IMR-90 (cell line): ENCODE measurements around the gene SVOPL. TPM values are rescaled to one million over a fixed set of nuclear protein-coding genes. Genes with fewer than 3 reads are reported as not detected.

Experiments used
- microRNA-seq, 2 experiments: library from miRNA; stranded (forward) in 1 of 2; unstranded in 1 of 2; fragments of 10-50 nt in 1 of 2; fragments of <30 nt in 1 of 2; gene quantifications in 1 of 2; microRNA quantifications in 1 of 2; one replicate each; pipeline versions ENCODE3 to v1.1.0; 2013 to 2020; ENCODE audit not compliant: insufficient read depth in 1 of 2, insufficient read length in 1 of 2, unreplicated experiment in 1 of 2
- polyA plus RNA-seq, 3 experiments: library from polyadenylated mRNA; depleted of rRNA; stranded (reverse); fragments of >200 nt; gene quantifications; 2 replicates each; pipeline ENCODE4 v1.2.3, GENCODE V29; 2012; ENCODE audit warnings: low replicate concordance in 1 of 3
- small RNA-seq, 5 experiments: library from RNA; depleted of rRNA; stranded (forward); fragments of <200 nt; gene quantifications; one replicate each; pipeline ENCODE3, GENCODE V24; 2012
- total RNA-seq: library from RNA; depleted of rRNA; stranded (reverse); fragments of >200 nt; gene quantifications from 2 replicates; pipeline ENCODE4 v1.2.3, GENCODE V29; 2012; rRNA removed

Gene SVOPL
- total and polyA plus RNA-seq, 2 of the 4 experiments (the other 2 are of a cell fraction), result not detected

Small RNA genes lying within 50 kb of the gene (microRNA-seq; reads per million reads assigned to microRNA genes)
- not detected for gene RF00561 (ENCODE audit: insufficient read depth, insufficient read length)

Small RNA genes lying within 50 kb of the gene (small RNA-seq; reads per million reads assigned to genes)
- gene RF00561, result 0 reads per million in 5 experiments

Other genes with a start within 250 kb of the SVOPL start
- 5.7 and 6.1 TPM in 2 replicates for gene TRIM24, start 241.1 kb downstream of the SVOPL start, total RNA-seq
- gene TRIM24, start 241.1 kb downstream of the SVOPL start, polyA plus RNA-seq (2012; rRNA removed), result 4.1 TPM in 2 replicates
- not detected in 2 replicates for gene TMEM213, start 96.6 kb upstream of the SVOPL start, total RNA-seq
- not detected in 2 replicates for gene TMEM213, start 96.6 kb upstream of the SVOPL start, polyA plus RNA-seq (2012; rRNA removed)
- gene ATP6V0A4, start 96.8 kb upstream of the SVOPL start, total RNA-seq, result under 0.01 and 0.18 TPM in 2 replicates
- 0.05 TPM in 1 of 2 replicates, not detected in the other for gene ATP6V0A4, start 96.8 kb upstream of the SVOPL start, polyA plus RNA-seq (2012; rRNA removed)